GM19193 (cell line): ENCODE measurements around the gene AKT3.

Experiments
- POLR2A ChIP-seq: IDR thresholded peaks from 4 replicates; pipeline ENCODE4 v1.6.1; 2011; ENCODE audit not compliant: insufficient read depth, insufficient read length; ENCODE audit errors: extremely low read depth

AKT3 gene

GRCh38 chr1:243554686-243555085, 295.4 kb downstream of the AKT3 start:
- TF ChIP-seq POLR2A: no peak

DNA sequence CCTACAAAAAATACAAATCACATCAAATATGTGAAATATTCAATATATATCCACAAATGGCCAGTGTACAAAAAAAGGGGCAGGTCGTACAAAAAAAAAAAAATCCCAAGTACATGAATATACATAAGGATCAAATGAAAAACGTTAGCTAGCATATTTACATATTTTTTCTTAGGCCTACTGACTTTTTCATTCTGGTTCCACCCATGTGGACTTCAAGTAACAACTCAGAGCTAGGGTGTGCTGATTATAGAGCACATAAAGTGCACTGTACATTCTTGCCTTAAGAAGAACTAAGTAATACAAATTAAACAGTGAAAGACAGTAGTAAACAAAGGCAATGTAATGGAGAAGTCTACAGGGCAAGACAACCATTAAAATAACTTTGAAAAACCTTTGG, 297.0 kb downstream of the AKT3 start:
- no peak for TF ChIP-seq POLR2A

DNA sequence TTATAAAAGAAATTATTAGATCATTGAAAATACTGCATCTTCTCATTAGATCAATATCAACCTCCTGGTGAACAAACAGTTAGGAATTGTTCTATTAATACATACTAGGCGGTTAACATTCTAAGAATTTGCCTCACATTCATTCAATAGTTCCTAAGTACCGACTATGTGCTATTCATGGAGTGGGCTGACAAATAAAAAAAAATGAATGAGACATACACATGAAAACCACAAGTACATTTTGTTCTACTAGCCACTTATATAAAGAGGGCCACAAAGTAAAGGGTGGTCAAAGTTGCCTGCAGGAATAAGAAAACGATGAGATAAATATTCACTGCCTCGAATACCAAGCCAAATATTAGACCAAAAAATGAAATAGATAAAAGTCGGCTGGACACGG, 299.8 kb downstream of the AKT3 start:
- TF ChIP-seq POLR2A: no peak

- TF ChIP-seq POLR2A: no peak
These were observed 300.3 kb downstream of the AKT3 start for GRCh38 chr1:243549791-243550190.

DNA sequence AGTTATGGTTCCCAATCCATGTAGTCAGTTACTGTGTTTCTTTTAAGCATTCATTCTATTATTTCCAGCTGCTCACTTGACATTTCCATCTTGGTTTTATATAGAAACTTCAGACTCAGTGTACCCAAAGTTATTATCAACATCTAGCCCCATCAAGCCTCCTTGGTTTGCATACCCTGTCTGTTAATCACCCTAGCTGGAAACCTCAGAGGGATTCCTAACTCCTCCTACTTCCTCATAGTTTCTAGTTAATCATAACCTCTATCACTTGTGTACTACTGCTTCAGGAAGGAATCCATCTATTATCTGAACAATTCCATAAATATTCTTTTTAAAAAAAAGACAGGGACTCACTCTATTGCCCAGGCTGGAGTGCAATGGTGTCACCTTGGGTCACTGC, 300.9 kb downstream of the AKT3 start:
- TF ChIP-seq POLR2A: no peak

- TF ChIP-seq POLR2A: no peak
These were observed 301.5 kb downstream of the AKT3 start for GRCh38 chr1:243548516-243548915.

DNA sequence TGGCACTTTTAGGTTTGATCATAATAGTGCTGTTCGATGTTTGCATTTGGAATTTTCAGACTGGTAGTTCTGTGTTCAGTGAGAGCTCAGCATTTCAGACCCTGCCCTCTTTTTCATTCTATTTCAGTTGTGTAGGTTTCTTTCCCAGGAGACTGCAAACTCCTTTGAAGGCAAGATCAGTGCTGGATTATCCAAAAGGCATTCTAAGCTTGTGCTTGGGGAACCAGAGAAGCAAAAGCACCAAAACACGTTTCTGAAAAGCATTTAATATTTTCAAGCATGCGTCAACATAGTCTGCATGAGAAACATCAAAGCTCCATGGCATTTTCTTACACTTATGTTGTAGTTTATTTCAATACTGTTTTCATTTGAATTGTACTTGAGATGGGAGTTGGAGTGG, 302.2 kb downstream of the AKT3 start:
- no peak for TF ChIP-seq POLR2A

DNA sequence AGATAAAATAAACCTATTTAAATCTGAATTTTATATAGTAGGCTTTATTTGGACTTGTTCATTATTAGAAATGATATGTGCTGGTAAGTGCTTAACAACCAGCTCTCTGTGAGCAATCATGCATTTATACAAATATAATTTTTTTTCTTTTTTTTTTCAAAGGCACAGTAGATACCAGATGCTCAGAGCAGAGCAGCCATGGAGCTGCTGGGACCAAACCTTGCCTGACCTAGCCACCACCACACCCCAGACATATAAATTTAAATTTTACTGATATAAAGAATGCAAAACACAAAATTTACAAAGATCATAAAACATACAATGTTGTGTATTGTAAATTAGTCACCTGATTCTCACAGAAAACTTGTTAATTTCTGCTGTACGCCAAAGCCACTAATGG, 303.6 kb downstream of the AKT3 start:
- TF ChIP-seq POLR2A: no peak

GRCh38 chr1:243543501-243543900, 306.5 kb downstream of the AKT3 start:
- no peak for TF ChIP-seq POLR2A

GRCh38 chr1:243542739-243543415, 307.2 kb downstream of the AKT3 start:
- TF ChIP-seq POLR2A: no peak

GRCh38 chr1:243539636-243540035, 310.4 kb downstream of the AKT3 start:
- TF ChIP-seq POLR2A: no peak

- TF ChIP-seq POLR2A: no peak
These were observed 315.0 kb downstream of the AKT3 start for GRCh38 chr1:243535014-243535413.

GRCh38 chr1:243529512-243529911, 320.5 kb downstream of the AKT3 start:
- TF ChIP-seq POLR2A: no peak

- TF ChIP-seq POLR2A: no peak
These were observed 321.5 kb downstream of the AKT3 start for GRCh38 chr1:243528459-243529121.

DNA sequence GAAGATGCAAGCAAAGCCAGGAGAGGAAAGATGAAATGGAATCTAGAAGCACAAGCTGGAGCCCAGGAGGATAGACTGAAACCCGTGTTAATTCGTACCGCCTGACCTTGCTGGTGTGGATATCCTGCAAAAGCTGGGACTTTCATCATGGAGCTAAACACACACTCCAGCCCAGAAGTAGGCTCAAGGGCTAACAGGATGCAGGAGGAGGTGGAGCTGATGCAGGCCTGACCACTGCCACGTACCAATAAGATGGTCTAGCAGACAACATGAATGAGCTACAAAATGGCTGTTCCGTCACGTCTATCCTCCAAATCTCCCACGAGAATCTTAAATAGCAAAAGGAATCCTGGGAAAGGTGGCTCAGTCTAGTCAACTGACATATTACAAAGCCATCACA, 323.9 kb downstream of the AKT3 start:
- TF ChIP-seq POLR2A: no peak

DNA sequence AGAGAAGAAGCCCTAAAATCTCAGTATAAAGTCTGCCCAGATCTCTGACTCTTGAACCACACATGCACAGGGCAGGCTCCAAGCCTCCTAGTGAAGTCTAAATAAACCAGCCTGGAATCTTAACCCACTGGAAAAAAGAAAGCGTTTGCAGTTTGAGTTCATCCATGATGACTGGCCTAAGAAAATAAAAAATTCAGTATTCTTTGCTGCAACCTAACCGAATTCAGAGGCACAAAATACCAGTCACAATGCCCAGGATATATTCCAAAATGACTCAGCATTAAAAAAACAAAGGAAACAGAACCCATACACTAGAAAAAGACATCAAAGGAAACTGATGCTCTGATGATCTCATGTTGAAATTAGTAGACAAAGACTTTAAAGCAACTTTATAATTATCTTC, 325.0 kb downstream of the AKT3 start:
- TF ChIP-seq POLR2A: no peak
